ENCODE results near the gene MNDA.

The MNDA gene
- total RNA-seq: 0.04 to 0.12 reads per million in 2 experiments

GRCh38 chr1:158830904-158831507 is at the start of gene MNDA:
Gene MNDA (plus strand): TSS chr1:158831351. CDS start chr1:158842154, 10,803 bp downstream.
- DNase-seq (ENCODE audit: low read depth): no peak

DNA sequence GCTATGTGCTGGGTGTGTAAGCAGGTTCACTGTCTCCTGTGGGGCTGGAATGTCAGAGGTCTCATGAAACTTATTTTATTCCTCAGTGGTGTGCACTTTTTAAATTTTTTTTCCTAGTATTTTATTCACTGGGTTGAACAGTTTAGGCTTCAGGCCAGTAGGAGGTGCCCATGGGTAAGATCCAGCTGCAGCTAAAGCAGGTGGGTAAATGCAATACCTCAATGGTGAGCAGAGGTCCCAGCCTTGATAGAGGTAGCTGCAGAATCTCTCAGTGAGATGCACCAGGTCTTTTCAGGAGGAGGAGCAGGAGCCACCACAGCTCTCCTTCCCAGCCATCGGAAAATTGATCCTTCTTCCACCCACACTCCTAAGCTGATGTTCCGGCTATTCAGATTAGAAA is 37.5 kb upstream of the MNDA start:
- DNase-seq (ENCODE audit: low read depth): peak; percentile 12

DNA sequence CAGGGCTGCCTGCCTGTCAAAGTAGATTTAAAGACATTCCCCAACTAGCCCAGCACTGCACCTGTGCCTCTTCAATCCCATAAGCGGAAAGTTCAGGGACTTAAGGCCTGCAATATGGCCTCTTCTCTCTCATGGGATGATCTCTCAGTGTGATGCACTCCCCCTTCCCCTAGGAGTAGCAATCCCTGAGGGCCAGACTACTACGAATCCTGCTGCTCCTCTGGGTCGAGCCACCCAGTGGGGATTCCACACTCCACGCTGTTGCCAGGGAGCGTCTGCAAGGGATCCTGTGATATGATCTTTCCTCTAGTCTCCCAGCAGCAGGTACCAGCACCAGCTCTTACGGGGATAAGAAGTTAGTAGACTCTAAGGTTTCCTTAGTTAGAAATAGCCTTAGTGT is 36.9 kb upstream of the MNDA start:
- DNase-seq (ENCODE audit: low read depth): no peak

DNA sequence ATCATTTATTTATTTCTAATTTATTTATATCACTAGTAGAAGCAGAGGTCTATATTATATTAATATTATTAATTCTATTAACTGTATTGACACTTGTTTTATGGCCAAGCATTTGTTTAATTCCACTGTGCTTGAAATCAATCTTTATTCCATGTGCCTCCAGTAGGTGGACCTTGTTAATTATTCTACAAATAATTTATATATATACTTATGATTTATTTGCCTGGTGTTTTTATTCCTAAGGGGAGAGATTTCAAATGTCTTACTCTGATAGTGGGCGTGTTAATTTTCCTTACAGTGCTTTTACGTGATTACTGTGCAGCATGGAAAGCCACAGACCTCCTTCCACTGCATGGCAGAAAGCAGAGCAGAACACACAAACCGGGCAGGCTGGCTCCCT is 32.6 kb upstream of the MNDA start:
- no peak for DNase-seq (ENCODE audit: low read depth)

- no peak for DNase-seq (ENCODE audit: low read depth)
Measured at GRCh38 chr1:158799689-158800088, 31.5 kb upstream of the MNDA start.

GRCh38 chr1:158800526-158800925 is 30.6 kb upstream of the MNDA start:
- no peak for DNase-seq (ENCODE audit: low read depth)

- no peak for DNase-seq (ENCODE audit: low read depth)
Measured at GRCh38 chr1:158801396-158801795, 29.8 kb upstream of the MNDA start.

- DNase-seq (ENCODE audit: low read depth): no peak
Measured at GRCh38 chr1:158803678-158804077, 27.5 kb upstream of the MNDA start.

- no peak for DNase-seq (ENCODE audit: low read depth)
Measured at GRCh38 chr1:158806916-158807536, 24.1 kb upstream of the MNDA start.

GRCh38 chr1:158809256-158809655 is 21.9 kb upstream of the MNDA start:
- no peak for DNase-seq (ENCODE audit: low read depth)

DNA sequence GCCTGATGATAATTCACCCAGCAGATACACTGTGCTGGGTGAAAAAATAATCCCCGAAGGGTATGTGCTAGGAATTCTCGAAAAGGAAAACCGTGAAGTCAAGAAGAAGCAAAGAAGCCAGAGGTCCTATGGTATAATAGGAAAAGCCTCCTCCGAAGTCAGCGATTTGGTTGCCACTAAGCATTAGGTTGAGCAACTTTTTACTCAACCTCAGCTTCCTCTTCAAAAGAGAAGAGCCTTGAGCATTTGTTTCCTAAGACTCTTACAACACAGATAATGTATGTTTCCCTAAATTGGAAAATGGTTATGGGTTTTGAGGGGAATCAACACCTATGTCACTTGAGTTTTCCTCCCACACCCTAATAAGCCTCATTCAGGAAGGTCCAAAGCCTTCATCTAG is 21.3 kb upstream of the MNDA start:
- DNase-seq (ENCODE audit: low read depth): no peak

DNA sequence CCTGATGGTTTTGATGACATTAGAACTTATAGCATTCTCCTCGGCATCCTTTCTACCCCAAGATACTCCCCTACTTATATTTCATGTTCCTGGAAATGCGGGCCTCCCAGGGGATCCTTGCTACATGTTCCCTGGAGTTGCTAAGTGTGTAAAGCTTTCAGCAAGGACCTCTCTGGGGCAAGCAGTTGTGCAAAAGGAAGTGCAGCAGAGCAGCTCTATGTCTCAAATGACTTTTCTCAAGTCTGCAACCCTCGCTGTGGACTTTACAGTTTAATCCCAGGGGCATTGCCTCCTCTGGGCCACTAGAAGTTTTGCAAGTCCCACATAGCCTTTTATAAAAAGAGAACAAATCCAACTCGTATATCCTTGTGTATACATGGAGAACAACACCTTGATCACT is 20.8 kb upstream of the MNDA start:
- no peak for DNase-seq (ENCODE audit: low read depth)

DNA sequence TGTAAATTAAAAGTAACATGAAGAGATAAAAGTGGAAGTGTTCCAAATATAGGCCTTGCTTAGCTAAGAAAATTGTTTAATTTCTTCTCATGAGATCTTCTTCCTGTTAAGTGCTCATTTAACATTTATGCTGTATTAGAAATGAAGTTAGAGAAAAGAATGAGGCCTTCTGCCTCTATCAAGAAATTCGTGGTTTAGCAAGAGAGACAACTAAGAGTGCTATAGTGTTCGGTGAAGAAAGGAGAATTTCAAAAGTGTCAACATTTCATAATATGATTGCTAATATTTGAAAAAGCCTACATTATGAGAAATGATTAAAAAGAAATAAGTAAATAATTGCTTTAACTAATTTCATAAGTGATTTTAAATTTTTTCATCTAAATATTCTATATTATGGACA is 18.8 kb upstream of the MNDA start:
- DNase-seq (ENCODE audit: low read depth): no peak

DNA sequence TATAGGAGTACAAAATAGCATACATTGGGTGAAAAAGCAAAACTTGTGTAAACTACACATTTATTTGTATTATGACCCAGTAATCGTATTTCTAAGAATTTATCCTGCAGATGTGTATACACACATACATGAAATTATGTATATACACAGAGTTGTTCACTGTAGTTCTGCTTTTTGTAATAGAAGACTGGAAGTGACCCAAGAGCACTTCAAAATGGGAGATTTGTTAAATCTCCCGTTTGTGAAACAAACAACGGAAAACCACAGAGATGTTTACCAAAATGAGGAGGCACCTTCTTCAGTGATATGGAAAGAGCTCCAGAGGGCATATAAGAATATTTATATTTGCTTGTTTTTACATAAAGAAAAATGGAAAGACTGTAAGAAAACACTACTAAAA is 18.0 kb upstream of the MNDA start:
- DNase-seq (ENCODE audit: low read depth): no peak

GRCh38 chr1:158814970-158815369 is 16.2 kb upstream of the MNDA start:
- no peak for DNase-seq (ENCODE audit: low read depth)

GRCh38 chr1:158818560-158818959 is 12.6 kb upstream of the MNDA start:
- no peak for DNase-seq (ENCODE audit: low read depth)

- DNase-seq (ENCODE audit: low read depth): no peak
Measured at GRCh38 chr1:158818975-158819431, 12.1 kb upstream of the MNDA start.

GRCh38 chr1:158819461-158820443 is 11.4 kb upstream of the MNDA start:
- DNase-seq (ENCODE audit: low read depth): no peak

DNA sequence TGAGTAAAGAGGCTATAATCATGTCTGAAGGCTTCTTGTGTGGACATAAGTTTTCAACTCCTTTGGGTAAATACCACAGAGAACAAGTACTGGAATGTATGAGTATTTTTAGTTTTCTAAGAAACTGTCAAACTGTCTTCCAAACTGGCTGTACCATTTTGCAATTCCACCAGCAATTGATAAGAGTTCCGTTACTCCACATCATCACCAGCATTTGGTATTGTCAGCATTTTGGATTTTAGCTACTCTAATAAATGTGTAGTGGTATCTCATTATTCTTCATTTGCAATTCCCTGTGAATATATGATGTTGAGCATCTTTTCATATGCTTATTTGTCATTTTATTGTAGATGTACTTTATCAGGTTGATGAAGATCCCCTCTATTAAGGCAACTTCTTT is 9.4 kb upstream of the MNDA start:
- DNase-seq (ENCODE audit: low read depth): no peak

DNA sequence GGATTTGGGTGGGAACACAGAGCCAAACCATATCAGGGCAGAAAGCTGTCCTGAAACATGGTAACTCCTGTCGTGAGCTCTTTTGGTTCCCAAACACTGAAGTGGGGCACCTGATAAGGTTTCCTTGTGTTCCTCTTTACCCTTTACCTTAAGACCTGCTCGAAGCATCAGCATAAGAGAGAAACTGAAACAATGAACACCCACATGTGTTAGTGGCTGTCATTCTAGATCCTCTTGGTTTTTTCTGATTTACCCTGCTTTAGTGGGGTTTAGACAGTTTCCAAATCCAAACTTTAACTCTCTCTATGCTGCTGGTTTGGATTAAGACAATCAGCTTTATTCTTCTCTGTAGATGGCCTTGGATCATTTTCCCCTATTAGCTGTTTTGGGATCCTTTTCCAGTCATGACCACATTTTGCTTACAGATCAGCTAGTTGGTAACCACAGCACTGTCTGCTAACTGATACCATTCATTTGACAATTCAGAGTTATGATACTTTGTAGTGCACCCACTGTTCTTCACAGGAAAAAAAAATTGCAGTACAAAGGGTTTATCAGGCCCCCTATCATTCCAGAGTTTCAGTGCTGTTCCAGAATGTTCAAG is 975 bp upstream of the MNDA start:
- no peak for DNase-seq (ENCODE audit: low read depth)

- DNase-seq (ENCODE audit: low read depth): no peak
Measured at GRCh38 chr1:158833264-158833663, 2.1 kb downstream of the MNDA start.

DNA sequence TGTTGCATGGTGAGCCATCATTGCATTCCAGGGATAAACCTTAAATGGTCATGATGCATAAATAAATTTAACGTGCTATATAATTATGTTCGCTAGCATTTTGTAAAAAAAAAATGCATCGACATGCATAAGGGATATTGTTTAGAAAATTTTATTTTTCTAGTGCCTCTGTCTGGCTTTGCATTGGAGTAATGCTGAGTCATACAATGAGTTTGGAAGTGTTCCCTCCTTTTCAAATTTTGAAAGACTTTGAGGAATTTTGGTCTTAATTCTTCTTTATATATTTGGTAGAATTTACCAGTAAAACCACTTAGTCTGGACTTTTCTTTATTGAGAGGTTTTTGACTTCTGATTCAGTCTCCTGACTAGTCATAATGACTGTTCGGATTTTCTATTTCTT is 4.9 kb downstream of the MNDA start:
- no peak for DNase-seq (ENCODE audit: low read depth)
